Astrocyte (in vitro differentiated cells and primary cell): ENCODE data around the gene AHNAK. TPM values are rescaled to one million over a fixed set of nuclear protein-coding genes. Genes with fewer than 3 reads are reported as not detected.

Experiments
- DNase-seq: peaks from one replicate; pipeline ENCODE4 v3.0.0-alpha.2; 2010; ENCODE audit warnings: low read depth
- FAIRE-seq: peaks from 2 replicates; lab custom pipeline; 2011; peaks lifted over from hg19 to GRCh38; lab: Jason Lieb, UNC
- H2AFZ ChIP-seq: 2 replicates; pipeline ENCODE4 v1.6.0; 2012; ENCODE audit warnings: low read depth, low read length, inconsistent platforms
- H3K27ac ChIP-seq: 2 replicates; pipeline ENCODE4 v1.5.1; 2011; ENCODE audit warnings: low read depth, low read length, inconsistent platforms
- H3K27me3 ChIP-seq: 2 replicates; pipeline ENCODE4 v1.6.0; 2011; ENCODE audit warnings: low read length, inconsistent platforms; ENCODE audit not compliant: insufficient read depth
- H3K36me3 ChIP-seq: 2 replicates; pipeline ENCODE4 v1.5.1; 2011; ENCODE audit warnings: low read length, inconsistent platforms; ENCODE audit not compliant: insufficient read depth
- H3K4me1 ChIP-seq: 2 replicates; pipeline ENCODE4 v1.5.1; 2011; ENCODE audit warnings: low read length, inconsistent platforms; ENCODE audit not compliant: insufficient read depth
- H3K4me2 ChIP-seq: 2 replicates; pipeline ENCODE4 v1.6.0; 2012; ENCODE audit warnings: low read length, inconsistent platforms
- H3K4me3 ChIP-seq: 2 replicates; pipeline ENCODE4 v1.5.1; 2011; ENCODE audit warnings: low read depth, mild to moderate bottlenecking, low read length, inconsistent platforms; ENCODE audit not compliant: insufficient read depth
- H3K79me2 ChIP-seq: 2 replicates; pipeline ENCODE4 v1.6.0; 2012; ENCODE audit warnings: mild to moderate bottlenecking, low read length, inconsistent platforms; ENCODE audit not compliant: insufficient read depth
- H3K9ac ChIP-seq: 2 replicates; pipeline ENCODE4 v1.6.0; 2012; ENCODE audit warnings: mild to moderate bottlenecking, low read length, inconsistent platforms
- H3K9me3 ChIP-seq: 2 replicates; pipeline ENCODE4 v1.5.1; 2012; ENCODE audit warnings: low read depth, mild to moderate bottlenecking, low read length, inconsistent platforms; ENCODE audit not compliant: insufficient read depth
- H4K20me1 ChIP-seq: 2 replicates; pipeline ENCODE4 v1.6.0; 2012; ENCODE audit warnings: low read length, inconsistent platforms; ENCODE audit not compliant: insufficient read depth
- H3K27ac Mint-ChIP-seq: one replicate; pipeline ENCODE4 v1.8.0; 2021; ENCODE audit warnings: mild to moderate bottlenecking, mixed read lengths; ENCODE audit not compliant: unreplicated experiment
- H3K27me3 Mint-ChIP-seq: one replicate; pipeline ENCODE4 v1.8.0; 2021; ENCODE audit warnings: low read depth, mixed read lengths; ENCODE audit not compliant: unreplicated experiment
- H3K36me3 Mint-ChIP-seq: one replicate; pipeline ENCODE4 v1.8.0; 2021; ENCODE audit warnings: low read depth, mixed read lengths; ENCODE audit not compliant: unreplicated experiment
- H3K4me1 Mint-ChIP-seq: one replicate; pipeline ENCODE4 v1.8.0; 2021; ENCODE audit warnings: low read depth, mixed read lengths; ENCODE audit not compliant: unreplicated experiment
- H3K4me3 Mint-ChIP-seq: one replicate; pipeline ENCODE4 v1.8.0; 2021; ENCODE audit warnings: mild to moderate bottlenecking, moderate library complexity, mixed read lengths; ENCODE audit not compliant: unreplicated experiment
- H3K9me3 Mint-ChIP-seq: one replicate; pipeline ENCODE4 v1.8.0; 2021; ENCODE audit warnings: mild to moderate bottlenecking, mixed read lengths; ENCODE audit not compliant: unreplicated experiment
- EZH2 ChIP-seq: IDR thresholded peaks from 2 replicates; pipeline ENCODE4 v1.6.1; 2012; ENCODE audit warnings: mild to moderate bottlenecking, low read length, inconsistent platforms; ENCODE audit not compliant: insufficient read depth
- total RNA-seq: library from RNA; stranded (reverse); gene quantifications from 2 replicates; pipeline ENCODE4 v1.2.1, GENCODE V29; 2021
- TF ChIP-seq, protein P1 (sequence below): IDR thresholded peaks from 2 replicates; pipeline ENCODE4 v1.5.1; 2011; ENCODE audit warnings: low read depth, mild to moderate bottlenecking, inconsistent platforms, low read length, moderate library complexity; ENCODE audit not compliant: insufficient read depth

The AHNAK gene
- total RNA-seq, 1 donor from 2014 or later, result 378 TPM

DNA sequence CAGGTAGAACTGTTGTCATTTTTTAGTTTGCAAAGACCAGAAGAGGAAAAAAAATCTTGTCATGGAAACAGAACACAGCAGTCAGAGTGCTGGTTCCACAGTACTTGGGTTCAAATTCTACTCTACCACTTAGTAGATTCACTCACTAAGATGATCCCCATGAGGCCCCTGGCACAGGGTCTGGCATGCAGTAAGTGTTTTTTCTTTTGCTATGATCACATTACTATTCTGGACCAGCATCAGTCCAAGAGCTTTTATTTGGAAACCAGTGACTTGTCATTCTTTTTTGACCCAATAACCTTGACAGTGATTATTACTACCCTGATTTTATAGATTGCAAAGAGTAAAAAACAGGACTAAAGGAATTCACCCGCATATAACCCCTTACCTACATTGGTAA is 23.0 kb upstream of the AHNAK start:
- no peaks in the 10 kb centered on the region for H3K27me3 ChIP-seq
- peaks cover 95% of the 10 kb centered on the region for H3K79me2 ChIP-seq
- Mint-ChIP-seq H3K27ac (no peak overlapping the region), H3K9me3 (no peaks in the 10 kb centered on the region), H3K36me3 (peaks cover 46% of the 10 kb centered on the region), H3K4me3 (peak overlapping the region; percentile 2), H3K4me1 (peaks cover 42% of the 10 kb centered on the region), H3K27me3 (no peaks in the 10 kb centered on the region)
- H3K4me2 ChIP-seq, result peak overlapping the region; percentile 92
- H3K27ac ChIP-seq, result no peak overlapping the region
- no peak for FAIRE-seq
- H3K4me3 ChIP-seq, result no peak overlapping the region
- no peak for DNase-seq
- H3K9me3 ChIP-seq, result no peaks in the 10 kb centered on the region
- peaks cover 17% of the 10 kb centered on the region for H3K4me1 ChIP-seq
- peaks cover 83% of the 10 kb centered on the region for H4K20me1 ChIP-seq
- H3K9ac ChIP-seq, result peak overlapping the region; percentile 13
- TF ChIP-seq EZH2, result no peak
- TF ChIP-seq, protein P1, sequence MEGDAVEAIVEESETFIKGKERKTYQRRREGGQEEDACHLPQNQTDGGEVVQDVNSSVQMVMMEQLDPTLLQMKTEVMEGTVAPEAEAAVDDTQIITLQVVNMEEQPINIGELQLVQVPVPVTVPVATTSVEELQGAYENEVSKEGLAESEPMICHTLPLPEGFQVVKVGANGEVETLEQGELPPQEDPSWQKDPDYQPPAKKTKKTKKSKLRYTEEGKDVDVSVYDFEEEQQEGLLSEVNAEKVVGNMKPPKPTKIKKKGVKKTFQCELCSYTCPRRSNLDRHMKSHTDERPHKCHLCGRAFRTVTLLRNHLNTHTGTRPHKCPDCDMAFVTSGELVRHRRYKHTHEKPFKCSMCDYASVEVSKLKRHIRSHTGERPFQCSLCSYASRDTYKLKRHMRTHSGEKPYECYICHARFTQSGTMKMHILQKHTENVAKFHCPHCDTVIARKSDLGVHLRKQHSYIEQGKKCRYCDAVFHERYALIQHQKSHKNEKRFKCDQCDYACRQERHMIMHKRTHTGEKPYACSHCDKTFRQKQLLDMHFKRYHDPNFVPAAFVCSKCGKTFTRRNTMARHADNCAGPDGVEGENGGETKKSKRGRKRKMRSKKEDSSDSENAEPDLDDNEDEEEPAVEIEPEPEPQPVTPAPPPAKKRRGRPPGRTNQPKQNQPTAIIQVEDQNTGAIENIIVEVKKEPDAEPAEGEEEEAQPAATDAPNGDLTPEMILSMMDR, result no peak
- no peak overlapping the region for H2AFZ ChIP-seq
- H3K36me3 ChIP-seq, result peaks cover 51% of the 10 kb centered on the region

DNA sequence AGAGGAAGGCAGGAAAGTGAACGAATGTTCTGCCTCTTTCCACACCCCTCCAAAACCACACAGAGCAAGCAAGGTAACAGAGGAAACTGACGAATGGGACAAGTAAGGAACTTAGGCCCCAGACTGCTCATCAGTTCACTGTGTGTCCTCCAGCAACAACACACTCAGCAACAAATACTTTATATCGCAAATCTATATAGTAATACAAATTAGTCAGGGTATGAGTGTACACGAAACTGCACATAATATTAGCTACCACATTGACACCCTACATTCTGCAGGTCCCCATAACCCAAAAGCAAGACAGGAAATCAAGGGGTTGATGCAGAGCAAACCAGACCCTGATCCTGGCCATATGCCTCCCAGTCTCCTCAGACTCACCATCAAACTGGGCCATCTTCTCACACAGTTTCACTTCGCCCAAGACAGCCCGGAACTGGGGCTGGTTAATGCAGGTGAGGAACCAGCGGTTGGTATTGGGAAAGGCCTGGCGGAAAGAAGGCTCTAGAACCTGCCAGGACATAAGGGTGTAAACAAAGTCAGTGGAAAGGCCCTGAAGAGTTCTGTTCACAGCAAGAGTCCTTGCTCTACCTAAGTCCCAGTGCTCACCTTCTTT is 20.5 kb upstream of the AHNAK start:
- Mint-ChIP-seq H3K4me1 (peaks cover 40% of the 10 kb centered on the region), H3K27me3 (no peaks in the 10 kb centered on the region), H3K4me3 (no peak overlapping the region), H3K36me3 (peaks cover 38% of the 10 kb centered on the region), H3K27ac (peak overlapping the region; percentile 83), H3K9me3 (no peaks in the 10 kb centered on the region)
- Histone ChIP-seq H3K79me2 (peaks cover 85% of the 10 kb centered on the region), H4K20me1 (peaks cover 89% of the 10 kb centered on the region), H3K27me3 (no peaks in the 10 kb centered on the region), H3K9ac (no peak overlapping the region), H3K9me3 (no peaks in the 10 kb centered on the region), H2AFZ (no peak overlapping the region), H3K4me3 (no peak overlapping the region), H3K4me1 (peaks cover 17% of the 10 kb centered on the region), H3K4me2 (no peak overlapping the region), H3K27ac (no peak overlapping the region), H3K36me3 (peaks cover 62% of the 10 kb centered on the region)
- FAIRE-seq (no peak), DNase-seq (no peak)
- TF ChIP-seq, protein P1, result no peak
- TF ChIP-seq EZH2, result no peak

- H3K79me2 ChIP-seq, result peaks cover 77% of the 10 kb centered on the region
- H4K20me1 ChIP-seq, result peaks cover 89% of the 10 kb centered on the region
- H3K4me3 Mint-ChIP-seq, result peak overlapping the region; percentile 31
- H3K27ac Mint-ChIP-seq, result peak overlapping the region; percentile 83
- no peaks in the 10 kb centered on the region for H3K27me3 ChIP-seq
- no peaks in the 10 kb centered on the region for H3K9me3 Mint-ChIP-seq
- H3K4me1 Mint-ChIP-seq, result peaks cover 39% of the 10 kb centered on the region
- H3K9me3 ChIP-seq, result no peaks in the 10 kb centered on the region
- TF ChIP-seq EZH2, result no peak
- TF ChIP-seq, protein P1, result no peak
- peaks cover 11% of the 10 kb centered on the region for H3K4me1 ChIP-seq
- H3K27ac ChIP-seq, result no peak overlapping the region
- H3K9ac ChIP-seq, result no peak overlapping the region
- H3K36me3 Mint-ChIP-seq, result peaks cover 38% of the 10 kb centered on the region
- FAIRE-seq, result no peak
- DNase-seq, result no peak
- H3K4me3 ChIP-seq, result no peak overlapping the region
- no peak overlapping the region for H3K4me2 ChIP-seq
- no peak overlapping the region for H2AFZ ChIP-seq
- peaks cover 61% of the 10 kb centered on the region for H3K36me3 ChIP-seq
- H3K27me3 Mint-ChIP-seq, result no peaks in the 10 kb centered on the region
These were observed 19.6 kb upstream of the AHNAK start for GRCh38 chr11:62566247-62566646.
